ENCODE results near the gene NDUFS5.
"Not testable (repeated sequence)": the region's sequence is repeated elsewhere in the genome, so short reads cannot be mapped to it uniquely, and the experiment has no call there.

NDUFS5 gene

GRCh38 chr1:39016604-39017171, 9.5 kb upstream of the NDUFS5 start:
- DNase-seq = no peak

- DNase-seq = no peak
These were observed 8.9 kb upstream of the NDUFS5 start for GRCh38 chr1:39017266-39017665.

DNA sequence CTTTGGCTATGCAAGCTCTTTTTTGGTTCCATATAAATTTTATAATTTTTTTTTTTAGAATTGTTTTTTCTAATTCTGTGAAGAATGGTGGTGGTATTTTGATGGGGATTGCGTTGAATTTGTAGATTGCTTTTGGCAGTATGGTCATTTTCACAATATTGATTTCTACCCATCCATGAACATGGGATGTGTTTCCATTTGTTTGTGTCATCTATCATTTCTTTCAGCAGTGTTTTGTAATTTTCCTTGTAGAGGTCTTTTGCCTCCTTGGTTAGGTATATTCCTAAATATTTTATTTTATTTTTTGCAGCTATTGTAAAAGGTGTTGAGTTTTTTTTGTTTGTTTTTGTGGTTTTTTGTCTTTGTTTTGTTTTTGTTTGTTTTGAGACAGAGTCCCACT, 5.7 kb upstream of the NDUFS5 start:
- DNase-seq = not testable (repeated sequence)

- no peak for DNase-seq
These were observed 4.7 kb upstream of the NDUFS5 start for GRCh38 chr1:39021426-39021825.

GRCh38 chr1:39023140-39023539, 3.0 kb upstream of the NDUFS5 start:
- no peak for DNase-seq

DNA sequence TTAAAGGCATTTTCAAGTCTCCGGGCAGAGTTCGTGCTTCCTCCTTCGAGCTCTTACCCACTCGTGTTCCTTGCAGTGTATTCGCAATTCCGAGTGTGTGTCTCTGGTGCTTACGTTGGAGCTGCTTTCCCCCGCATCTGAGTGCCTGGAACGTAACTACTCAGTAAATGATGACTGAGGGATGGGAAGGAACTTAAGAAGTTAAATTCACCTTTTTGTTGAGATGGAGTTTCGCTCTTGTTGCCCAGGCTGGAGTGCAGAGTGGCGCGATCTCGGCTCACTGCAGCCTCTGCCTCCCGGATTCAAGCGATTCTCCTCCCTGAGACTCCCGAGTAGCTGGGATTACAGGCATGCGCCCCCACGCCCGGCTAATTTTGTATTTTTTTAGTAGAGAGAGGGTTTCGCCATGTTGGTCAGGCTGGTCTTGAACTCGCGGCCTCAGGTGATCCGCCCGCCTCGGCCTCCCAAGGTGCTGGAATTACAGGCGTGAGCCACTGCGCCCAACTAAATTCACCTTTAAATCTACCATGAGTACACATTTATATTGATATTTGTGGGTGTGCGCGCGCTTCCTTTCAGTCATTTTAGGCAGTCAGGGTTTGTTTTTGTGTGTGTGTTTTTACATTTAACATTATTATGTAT, 837 bp downstream of the NDUFS5 start:
- DNase-seq = no peak

DNA sequence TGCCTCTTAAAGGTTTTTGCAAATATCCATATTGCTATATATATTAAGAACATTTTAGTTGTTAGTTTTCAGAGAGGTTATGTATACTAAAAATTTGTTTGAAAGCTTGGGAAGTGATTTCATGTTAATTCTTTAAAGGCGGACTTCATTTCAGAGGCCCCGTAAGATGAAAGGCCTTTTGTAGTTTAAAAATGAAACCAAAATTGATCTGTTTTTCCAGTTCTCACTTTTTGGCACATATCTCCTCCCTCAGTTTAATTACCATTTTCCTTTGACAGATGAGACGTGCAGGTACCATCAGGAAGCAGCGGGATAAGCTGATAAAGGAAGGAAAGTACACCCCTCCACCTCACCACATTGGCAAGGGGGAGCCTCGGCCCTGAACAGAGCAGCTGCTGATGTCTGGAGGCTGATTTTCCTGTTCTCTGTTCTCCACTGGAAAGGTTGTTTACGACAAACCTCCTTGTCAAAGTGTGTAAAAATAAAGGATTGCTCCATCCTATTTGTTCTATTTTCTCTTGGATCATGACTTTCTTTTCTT, 8.0 kb downstream of the NDUFS5 start:
- no peak for DNase-seq

DNA sequence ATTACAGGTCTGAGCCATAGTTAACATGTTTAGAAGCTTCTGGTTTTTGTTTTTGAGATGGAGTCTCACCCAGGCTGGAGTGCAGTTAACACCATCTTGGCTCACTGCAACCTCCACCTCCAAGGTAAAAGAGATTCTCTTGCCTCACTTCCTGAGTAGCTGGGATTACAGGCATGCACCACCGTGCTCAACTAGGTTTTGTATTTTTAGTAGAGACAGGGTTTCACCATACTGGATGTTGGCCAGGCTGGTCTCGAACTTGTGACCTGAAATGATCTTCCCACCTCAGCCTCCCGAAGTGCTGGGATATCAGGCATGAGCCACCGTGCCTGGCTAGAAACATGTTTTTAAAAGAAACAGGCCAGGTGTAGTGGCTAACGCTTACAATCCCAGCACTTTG, 10.5 kb downstream of the NDUFS5 start:
- DNase-seq = no peak

DNA sequence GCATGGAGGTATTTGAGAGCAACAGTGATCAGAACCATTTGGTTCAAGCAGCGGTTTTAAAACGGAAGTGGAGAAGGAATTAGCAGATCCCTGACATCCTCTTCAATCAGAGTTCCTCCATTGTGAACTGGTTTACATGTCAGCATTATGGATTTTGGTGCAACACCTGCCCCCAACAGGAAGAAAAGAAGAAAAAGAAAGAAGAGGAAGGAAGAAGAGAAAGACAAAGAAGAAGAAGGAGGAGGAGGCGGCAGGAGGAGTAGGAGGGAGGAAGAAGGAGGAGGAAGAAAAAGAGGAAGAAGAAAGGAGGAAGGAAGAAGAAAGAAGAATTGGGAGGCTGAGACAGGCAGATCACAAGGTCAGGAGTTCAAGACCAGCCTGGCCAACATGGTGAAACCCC, 17.4 kb downstream of the NDUFS5 start:
- DNase-seq = no peak

GRCh38 chr1:39044762-39045161, 18.6 kb downstream of the NDUFS5 start:
- no peak for DNase-seq

GRCh38 chr1:39045231-39045630, 19.1 kb downstream of the NDUFS5 start:
- no peak for DNase-seq

DNA sequence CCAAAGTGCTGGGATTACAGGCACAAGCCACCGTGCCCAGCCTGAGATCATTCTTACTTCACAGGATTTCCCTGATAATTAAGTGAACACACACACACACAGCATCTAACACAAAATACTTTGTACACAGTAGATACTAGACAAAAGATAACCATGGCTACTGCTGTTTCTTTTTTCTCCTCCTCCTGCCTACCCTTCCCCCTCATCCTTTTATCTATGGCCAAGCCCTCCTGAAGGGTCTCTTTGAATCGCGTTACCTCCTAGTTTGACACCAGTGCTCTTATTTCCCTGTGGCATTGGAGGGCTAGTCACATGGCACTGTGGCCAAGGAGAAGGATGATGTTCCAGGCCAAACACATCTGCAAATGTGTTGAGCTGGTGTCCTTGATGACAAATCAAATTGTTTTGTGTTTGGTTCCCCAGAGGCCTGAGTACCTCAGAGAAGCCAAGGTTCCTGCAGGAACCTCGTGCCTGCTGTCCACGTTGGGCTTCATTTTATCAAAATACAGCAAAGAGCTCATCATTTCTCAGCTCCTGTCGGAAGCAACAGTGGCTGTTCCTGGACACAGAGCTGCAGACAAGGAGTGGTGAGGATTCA, 20.6 kb downstream of the NDUFS5 start:
- no peak for DNase-seq

DNA sequence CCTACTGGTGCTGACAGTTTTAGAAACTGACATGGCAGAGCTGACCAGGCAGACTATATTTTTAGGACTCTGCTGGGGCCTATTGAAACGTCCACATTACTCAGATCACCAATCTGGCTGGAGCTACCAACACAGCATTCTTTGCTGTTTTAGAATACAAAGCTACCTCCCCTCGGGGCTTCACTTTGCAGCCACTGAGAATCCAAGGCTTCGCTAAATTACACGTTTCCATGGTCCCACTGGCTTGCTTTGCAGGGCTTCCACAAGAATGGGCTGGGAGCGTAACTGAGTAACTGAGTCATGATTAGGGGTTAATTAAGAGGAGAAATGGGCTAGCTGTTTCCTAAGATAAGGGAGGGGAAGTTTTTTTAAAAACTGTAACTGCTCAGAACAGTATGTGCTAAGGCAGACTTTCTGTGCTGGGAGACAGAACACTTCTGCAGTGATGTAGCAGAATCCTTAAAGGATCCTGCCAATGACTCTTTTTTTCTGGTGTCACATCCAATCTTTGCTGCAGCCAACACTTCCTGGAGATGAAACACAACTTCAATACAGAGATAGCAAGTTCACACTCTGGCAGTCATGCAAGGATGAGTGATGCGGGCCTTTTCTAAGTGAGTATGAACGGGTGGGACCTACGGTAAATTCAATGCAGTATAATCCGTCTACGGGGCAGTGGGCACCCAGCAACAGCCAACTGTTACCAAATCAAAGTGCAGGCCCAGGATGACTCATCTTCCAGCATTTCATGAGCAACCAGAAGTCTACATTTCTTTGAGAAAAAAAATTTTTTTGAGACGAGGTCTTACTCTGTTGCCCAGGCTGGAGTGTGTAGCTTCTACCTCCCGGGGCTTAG, 21.5 kb downstream of the NDUFS5 start:
- DNase-seq = no peak

DNA sequence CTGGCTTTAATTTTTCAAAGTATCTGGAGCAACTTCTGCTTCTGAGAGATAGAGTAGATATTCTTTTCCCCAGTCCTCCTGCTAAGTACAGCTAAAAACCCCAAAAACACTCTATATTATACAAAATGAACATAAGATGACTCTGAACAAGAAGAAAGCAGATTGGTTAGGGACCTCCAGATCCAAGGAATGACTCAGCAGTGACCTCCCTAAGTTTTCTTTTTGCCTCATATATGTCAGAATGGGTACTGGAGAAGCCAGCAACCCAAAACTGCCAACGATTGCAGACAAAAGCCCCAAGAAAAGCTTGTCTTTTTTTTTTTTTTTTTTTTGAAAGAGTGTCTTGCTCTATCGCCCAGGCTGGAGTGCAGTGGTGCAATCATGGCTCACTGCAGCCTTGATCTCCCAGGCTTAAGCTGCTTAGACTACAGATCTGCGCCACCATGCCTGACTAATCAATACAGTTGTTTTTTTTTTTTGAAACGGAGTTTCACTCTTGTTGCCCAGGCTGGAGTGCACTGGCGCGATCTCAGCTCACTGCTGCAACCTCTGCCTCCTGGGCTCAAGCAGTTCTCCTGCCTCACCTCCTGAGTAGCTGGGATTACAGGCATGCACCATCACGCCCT, 22.7 kb downstream of the NDUFS5 start:
- no peak for DNase-seq

DNA sequence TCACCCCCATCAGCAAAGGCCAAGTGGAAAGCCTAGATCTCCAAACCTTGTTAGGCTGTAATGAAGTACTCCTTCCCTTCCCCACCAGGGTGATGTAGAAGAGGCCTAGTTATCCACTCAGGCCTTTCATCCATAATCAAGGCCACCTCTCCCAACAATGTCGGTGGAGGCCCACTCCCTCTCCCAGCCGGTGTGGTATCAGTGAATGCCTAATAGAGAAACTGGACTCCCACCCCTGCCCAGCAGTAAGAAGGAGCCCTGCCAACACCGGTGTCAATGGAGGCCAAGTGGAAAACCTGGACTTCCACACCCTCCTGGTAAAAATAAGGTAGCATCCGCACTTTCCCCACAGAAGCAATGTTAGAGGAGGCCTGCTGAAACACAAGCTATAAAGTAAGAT, 23.9 kb downstream of the NDUFS5 start:
- no peak for DNase-seq

DNA sequence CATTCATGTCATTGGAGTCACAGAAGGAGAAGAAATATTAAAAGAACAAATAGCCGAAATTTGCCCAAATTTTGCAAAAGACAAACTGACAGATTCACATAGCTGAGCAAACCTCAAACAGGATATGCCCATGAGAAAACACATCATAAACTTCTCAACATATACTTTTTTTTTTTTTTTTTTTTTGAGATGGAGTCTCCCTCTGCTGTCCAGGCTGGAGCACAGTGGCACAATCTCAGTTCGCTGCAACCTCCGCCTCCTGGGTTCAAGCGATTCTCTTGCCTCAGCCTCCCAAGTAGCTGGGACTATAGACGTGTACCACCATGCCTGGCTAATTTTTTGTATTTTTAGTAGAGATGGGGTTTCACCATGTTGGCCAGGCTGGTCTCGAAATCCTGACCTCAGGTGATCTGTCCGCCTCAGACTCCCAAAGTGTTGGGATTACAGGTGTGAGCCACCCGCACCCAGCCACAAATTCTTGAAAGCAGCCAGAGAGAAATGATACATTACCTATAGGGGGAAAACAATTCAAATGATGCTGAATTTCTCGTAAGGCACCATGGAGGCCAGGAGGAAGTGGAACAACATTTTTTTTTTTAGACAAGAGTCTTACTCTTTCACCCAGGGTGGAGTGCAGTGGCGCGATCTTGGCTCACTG, 25.2 kb downstream of the NDUFS5 start:
- DNase-seq = not testable (repeated sequence)

- no peak for DNase-seq
These were observed 25.8 kb downstream of the NDUFS5 start for GRCh38 chr1:39051956-39052355.

GRCh38 chr1:39055213-39055710, 29.1 kb downstream of the NDUFS5 start:
- DNase-seq = not testable (repeated sequence)

DNA sequence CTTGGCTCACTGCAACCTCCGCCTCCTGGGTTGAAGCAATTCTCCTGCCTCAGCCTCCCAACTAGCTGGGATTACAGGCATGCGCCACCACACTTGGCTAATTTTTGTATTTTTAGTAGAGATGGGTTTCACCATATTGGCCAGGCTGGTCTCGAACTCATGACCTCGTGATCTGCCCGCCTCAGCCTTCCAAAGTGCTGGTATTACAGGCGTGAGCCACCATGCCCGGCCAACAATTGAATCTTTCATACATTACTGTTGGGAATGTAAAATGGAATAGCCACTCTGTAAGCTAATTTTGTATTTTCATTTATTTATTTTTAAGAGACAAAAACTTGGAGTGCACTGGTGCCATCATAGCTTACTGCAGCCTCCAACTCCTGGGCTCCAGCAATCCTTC, 35.4 kb downstream of the NDUFS5 start:
- not testable (repeated sequence) for DNase-seq

DNA sequence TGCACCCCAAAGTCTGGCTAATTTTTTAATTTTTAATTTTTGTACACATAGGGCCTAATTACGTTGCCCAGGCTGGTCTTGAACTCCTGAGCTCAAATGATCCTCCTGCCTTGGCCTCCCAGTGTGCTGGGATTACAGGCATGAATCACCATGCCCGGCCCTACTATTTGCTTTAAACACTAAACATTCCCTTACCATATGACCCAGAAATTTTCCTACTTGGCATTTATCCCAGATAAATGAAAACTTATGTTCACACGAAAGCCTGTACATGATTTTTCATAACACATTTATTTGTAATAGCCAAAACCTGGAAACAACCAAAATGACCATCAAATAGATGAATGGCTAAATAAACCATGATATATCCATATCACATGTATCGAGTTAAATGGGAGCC, 35.8 kb downstream of the NDUFS5 start:
- DNase-seq = no peak

DNA sequence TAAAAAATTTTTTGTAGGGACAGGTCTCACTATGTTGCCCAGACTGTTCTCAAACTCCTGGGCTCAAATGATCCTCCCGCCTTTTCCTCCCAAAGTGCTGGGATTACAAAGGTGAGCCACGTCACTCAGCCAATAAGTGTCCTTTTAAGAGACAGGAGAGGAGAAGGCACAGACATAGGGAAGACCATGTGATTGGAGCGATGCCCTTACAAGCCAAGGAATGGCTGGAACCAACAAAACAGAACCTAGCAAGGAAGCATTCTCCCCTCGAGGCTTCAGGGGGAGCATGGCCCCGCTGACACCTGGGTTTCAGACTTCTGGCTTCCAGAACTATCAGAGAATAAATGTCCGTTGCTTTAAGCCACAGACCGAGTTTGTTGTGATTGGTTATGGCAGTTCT, 37.0 kb downstream of the NDUFS5 start:
- no peak for DNase-seq

DNA sequence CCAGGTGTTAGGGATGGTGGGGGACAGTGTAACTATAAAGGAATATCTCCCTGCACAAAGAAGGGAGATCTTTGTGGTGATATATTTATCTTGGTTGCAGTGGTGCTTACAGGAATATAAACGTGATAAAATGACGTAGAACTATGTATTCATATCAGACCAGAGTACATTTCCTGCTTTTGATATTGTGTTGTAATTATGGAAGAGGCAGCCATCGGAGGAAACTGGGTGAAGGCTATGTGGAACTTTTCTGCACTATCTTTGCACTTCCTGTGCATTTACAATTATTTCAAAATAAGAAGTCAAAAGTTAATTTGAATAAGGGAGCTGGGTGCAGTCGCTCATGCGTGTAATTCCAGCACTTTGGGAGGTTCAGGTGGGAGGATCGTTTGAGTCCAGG, 37.6 kb downstream of the NDUFS5 start:
- no peak for DNase-seq
